Astrocyte (in vitro differentiated cells and primary cell): ENCODE data around the gene F8. TPM values are rescaled to one million over a fixed set of nuclear protein-coding genes. Genes with fewer than 3 reads are reported as not detected.

Experiments
- DNase-seq: peaks from one replicate; pipeline ENCODE4 v3.0.0-alpha.2; 2010; ENCODE audit warnings: low read depth
- FAIRE-seq: peaks from 2 replicates; lab custom pipeline; 2011; peaks lifted over from hg19 to GRCh38; lab: Jason Lieb, UNC
- H2AFZ ChIP-seq: 2 replicates; pipeline ENCODE4 v1.6.0; 2012; ENCODE audit warnings: low read depth, low read length, inconsistent platforms
- H3K27ac ChIP-seq: 2 replicates; pipeline ENCODE4 v1.5.1; 2011; ENCODE audit warnings: low read depth, low read length, inconsistent platforms
- H3K27me3 ChIP-seq: 2 replicates; pipeline ENCODE4 v1.6.0; 2011; ENCODE audit warnings: low read length, inconsistent platforms; ENCODE audit not compliant: insufficient read depth
- H3K36me3 ChIP-seq: 2 replicates; pipeline ENCODE4 v1.5.1; 2011; ENCODE audit warnings: low read length, inconsistent platforms; ENCODE audit not compliant: insufficient read depth
- H3K4me1 ChIP-seq: 2 replicates; pipeline ENCODE4 v1.5.1; 2011; ENCODE audit warnings: low read length, inconsistent platforms; ENCODE audit not compliant: insufficient read depth
- H3K4me2 ChIP-seq: 2 replicates; pipeline ENCODE4 v1.6.0; 2012; ENCODE audit warnings: low read length, inconsistent platforms
- H3K4me3 ChIP-seq: 2 replicates; pipeline ENCODE4 v1.5.1; 2011; ENCODE audit warnings: low read depth, mild to moderate bottlenecking, low read length, inconsistent platforms; ENCODE audit not compliant: insufficient read depth
- H3K79me2 ChIP-seq: 2 replicates; pipeline ENCODE4 v1.6.0; 2012; ENCODE audit warnings: mild to moderate bottlenecking, low read length, inconsistent platforms; ENCODE audit not compliant: insufficient read depth
- H3K9ac ChIP-seq: 2 replicates; pipeline ENCODE4 v1.6.0; 2012; ENCODE audit warnings: mild to moderate bottlenecking, low read length, inconsistent platforms
- H3K9me3 ChIP-seq: 2 replicates; pipeline ENCODE4 v1.5.1; 2012; ENCODE audit warnings: low read depth, mild to moderate bottlenecking, low read length, inconsistent platforms; ENCODE audit not compliant: insufficient read depth
- H4K20me1 ChIP-seq: 2 replicates; pipeline ENCODE4 v1.6.0; 2012; ENCODE audit warnings: low read length, inconsistent platforms; ENCODE audit not compliant: insufficient read depth
- H3K27ac Mint-ChIP-seq: one replicate; pipeline ENCODE4 v1.8.0; 2021; ENCODE audit warnings: mild to moderate bottlenecking, mixed read lengths; ENCODE audit not compliant: unreplicated experiment
- H3K27me3 Mint-ChIP-seq: one replicate; pipeline ENCODE4 v1.8.0; 2021; ENCODE audit warnings: low read depth, mixed read lengths; ENCODE audit not compliant: unreplicated experiment
- H3K36me3 Mint-ChIP-seq: one replicate; pipeline ENCODE4 v1.8.0; 2021; ENCODE audit warnings: low read depth, mixed read lengths; ENCODE audit not compliant: unreplicated experiment
- H3K4me1 Mint-ChIP-seq: one replicate; pipeline ENCODE4 v1.8.0; 2021; ENCODE audit warnings: low read depth, mixed read lengths; ENCODE audit not compliant: unreplicated experiment
- H3K4me3 Mint-ChIP-seq: one replicate; pipeline ENCODE4 v1.8.0; 2021; ENCODE audit warnings: mild to moderate bottlenecking, moderate library complexity, mixed read lengths; ENCODE audit not compliant: unreplicated experiment
- H3K9me3 Mint-ChIP-seq: one replicate; pipeline ENCODE4 v1.8.0; 2021; ENCODE audit warnings: mild to moderate bottlenecking, mixed read lengths; ENCODE audit not compliant: unreplicated experiment
- EZH2 ChIP-seq: IDR thresholded peaks from 2 replicates; pipeline ENCODE4 v1.6.1; 2012; ENCODE audit warnings: mild to moderate bottlenecking, low read length, inconsistent platforms; ENCODE audit not compliant: insufficient read depth
- total RNA-seq: library from RNA; stranded (reverse); gene quantifications from 2 replicates; pipeline ENCODE4 v1.2.1, GENCODE V29; 2021
- TF ChIP-seq, protein P1 (sequence below): IDR thresholded peaks from 2 replicates; pipeline ENCODE4 v1.5.1; 2011; ENCODE audit warnings: low read depth, mild to moderate bottlenecking, inconsistent platforms, low read length, moderate library complexity; ENCODE audit not compliant: insufficient read depth

The F8 gene
- total RNA-seq, 1 donor from 2014 or later = 2.5 TPM

GRCh38 chrX:155027509-155028066, 5.1 kb upstream of the F8 start:
- H3K27me3 Mint-ChIP-seq = no peaks in the 10 kb centered on the region
- H3K4me3 Mint-ChIP-seq = peak overlapping the region; percentile 88
- Histone ChIP-seq H3K9me3 (no peaks in the 10 kb centered on the region), H3K27ac (peak overlapping the region; percentile 97), H3K4me2 (peak overlapping the region; percentile 91), H3K4me1 (peaks cover 3% of the 10 kb centered on the region), H3K27me3 (no peaks in the 10 kb centered on the region), H3K4me3 (peak overlapping the region; percentile 87), H4K20me1 (no peaks in the 10 kb centered on the region), H3K36me3 (no peaks in the 10 kb centered on the region), H3K79me2 (peaks cover 21% of the 10 kb centered on the region), H3K9ac (peak overlapping the region; percentile 99), H2AFZ (peak overlapping the region; percentile 71)
- DNase-seq (peak; percentile 71), FAIRE-seq (peak; percentile 73)
- no peaks in the 10 kb centered on the region for H3K9me3 Mint-ChIP-seq
- no peaks in the 10 kb centered on the region for H3K36me3 Mint-ChIP-seq
- peak overlapping the region; percentile 66 for H3K27ac Mint-ChIP-seq
- no peak for TF ChIP-seq EZH2
- TF ChIP-seq, protein P1, sequence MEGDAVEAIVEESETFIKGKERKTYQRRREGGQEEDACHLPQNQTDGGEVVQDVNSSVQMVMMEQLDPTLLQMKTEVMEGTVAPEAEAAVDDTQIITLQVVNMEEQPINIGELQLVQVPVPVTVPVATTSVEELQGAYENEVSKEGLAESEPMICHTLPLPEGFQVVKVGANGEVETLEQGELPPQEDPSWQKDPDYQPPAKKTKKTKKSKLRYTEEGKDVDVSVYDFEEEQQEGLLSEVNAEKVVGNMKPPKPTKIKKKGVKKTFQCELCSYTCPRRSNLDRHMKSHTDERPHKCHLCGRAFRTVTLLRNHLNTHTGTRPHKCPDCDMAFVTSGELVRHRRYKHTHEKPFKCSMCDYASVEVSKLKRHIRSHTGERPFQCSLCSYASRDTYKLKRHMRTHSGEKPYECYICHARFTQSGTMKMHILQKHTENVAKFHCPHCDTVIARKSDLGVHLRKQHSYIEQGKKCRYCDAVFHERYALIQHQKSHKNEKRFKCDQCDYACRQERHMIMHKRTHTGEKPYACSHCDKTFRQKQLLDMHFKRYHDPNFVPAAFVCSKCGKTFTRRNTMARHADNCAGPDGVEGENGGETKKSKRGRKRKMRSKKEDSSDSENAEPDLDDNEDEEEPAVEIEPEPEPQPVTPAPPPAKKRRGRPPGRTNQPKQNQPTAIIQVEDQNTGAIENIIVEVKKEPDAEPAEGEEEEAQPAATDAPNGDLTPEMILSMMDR = no peak
- peaks cover 5% of the 10 kb centered on the region for H3K4me1 Mint-ChIP-seq

DNA sequence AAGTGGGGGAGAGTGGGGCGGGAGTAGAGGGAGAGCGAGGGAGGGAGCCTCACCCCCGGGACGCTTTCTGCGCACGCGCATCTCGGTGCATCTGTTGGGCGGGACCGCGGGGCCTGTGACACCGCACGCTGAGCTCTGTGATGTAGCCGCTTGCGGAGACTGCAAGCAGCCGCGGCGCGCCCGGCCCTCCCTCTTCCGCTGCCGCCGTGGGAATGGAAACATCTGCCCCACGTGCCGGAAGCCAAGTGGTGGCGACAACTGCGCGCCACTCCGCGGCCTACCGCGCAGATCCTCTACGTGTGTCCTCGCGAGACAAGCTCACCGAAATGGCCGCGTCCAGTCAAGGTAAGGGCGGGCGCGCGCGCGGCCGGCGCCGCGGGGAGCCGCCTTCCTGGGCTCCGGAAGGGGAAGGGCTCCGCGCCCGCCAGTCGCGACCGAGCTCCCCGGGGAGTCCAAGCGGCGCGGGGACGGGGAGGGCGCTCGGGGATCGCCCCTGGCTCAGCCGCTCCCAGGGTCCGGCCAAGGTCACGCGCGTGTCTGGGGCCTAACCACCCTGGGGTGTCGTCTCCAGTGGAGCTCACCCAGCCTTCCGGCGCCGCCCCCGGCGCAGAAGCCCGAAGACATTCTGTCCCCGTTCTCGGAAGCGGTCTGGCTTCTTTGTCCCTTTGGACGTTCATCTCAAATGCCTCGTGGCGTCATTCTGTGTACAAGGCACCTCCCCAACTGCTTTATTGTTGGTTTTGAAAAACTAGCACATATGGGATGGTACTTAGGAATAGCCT, 4.4 kb upstream of the F8 start, which contains the start of gene FUNDC2:
FUNDC2 (plus strand) TSS at position 118 of the 782 bp plus-strand sequence; CDS start at position 213, 95 bp downstream.
- H4K20me1 ChIP-seq = no peaks in the 10 kb centered on the region
- H3K27me3 Mint-ChIP-seq = no peaks in the 10 kb centered on the region
- no peaks in the 10 kb centered on the region for H3K27me3 ChIP-seq
- H3K9me3 Mint-ChIP-seq = no peaks in the 10 kb centered on the region
- H3K9me3 ChIP-seq = no peaks in the 10 kb centered on the region
- TF ChIP-seq, protein P1 = no peak
- no peak for TF ChIP-seq EZH2
- peak within 1 kb of the TSS; percentile 99 for H3K9ac ChIP-seq
- DNase-seq = peak; percentile 87
- peak within 1 kb of the TSS; percentile 91 for H3K4me2 ChIP-seq
- H2AFZ ChIP-seq = peak within 1 kb of the TSS; percentile 71
- H3K79me2 ChIP-seq = peaks cover 17% of the 10 kb centered on the region
- H3K36me3 Mint-ChIP-seq = no peaks in the 10 kb centered on the region
- H3K27ac Mint-ChIP-seq = peak within 1 kb of the TSS; percentile 91
- H3K4me3 ChIP-seq = peak within 1 kb of the TSS; percentile 87
- no peaks in the 10 kb centered on the region for H3K36me3 ChIP-seq
- H3K27ac ChIP-seq = peak within 1 kb of the TSS; percentile 97
- H3K4me1 Mint-ChIP-seq = peaks cover 5% of the 10 kb centered on the region
- peaks cover 3% of the 10 kb centered on the region for H3K4me1 ChIP-seq
- peak; percentile 76 for FAIRE-seq
- H3K4me3 Mint-ChIP-seq = peak within 1 kb of the TSS; percentile 88

GRCh38 chrX:155026420-155026726, 3.9 kb upstream of the F8 start:
- no peaks in the 10 kb centered on the region for H3K9me3 Mint-ChIP-seq
- FAIRE-seq = peak; percentile 69

More at GRCh38 chrX:155026420-155026726, 3.9 kb upstream of the F8 start:
- H3K9ac ChIP-seq = peak overlapping the region; percentile 99
- Mint-ChIP-seq H3K27ac (peak overlapping the region; percentile 91), H3K4me3 (peak overlapping the region; percentile 84), H3K36me3 (no peaks in the 10 kb centered on the region), H3K4me1 (peaks cover 5% of the 10 kb centered on the region), H3K27me3 (no peaks in the 10 kb centered on the region)
- DNase-seq = no peak
- no peaks in the 10 kb centered on the region for H3K36me3 ChIP-seq
- no peak overlapping the region for H2AFZ ChIP-seq
- H3K9me3 ChIP-seq = no peaks in the 10 kb centered on the region
- no peak for TF ChIP-seq EZH2
- TF ChIP-seq, protein P1 = no peak
- H3K4me2 ChIP-seq = peak overlapping the region; percentile 91
- H3K27me3 ChIP-seq = no peaks in the 10 kb centered on the region
- peaks cover 3% of the 10 kb centered on the region for H3K4me1 ChIP-seq
- H4K20me1 ChIP-seq = no peaks in the 10 kb centered on the region
- H3K4me3 ChIP-seq = peak overlapping the region; percentile 54
- H3K27ac ChIP-seq = peak overlapping the region; percentile 97
- H3K79me2 ChIP-seq = peaks cover 13% of the 10 kb centered on the region
